HepG2 (cell line): Measurements from ENCODE around the gene APBB1. TPM values are rescaled to one million over a fixed set of nuclear protein-coding genes. Genes with fewer than 3 reads are reported as not detected.
A peak's percentile ranks its signal among the peaks of the same experiment; 100 is the strongest.

ENCODE experiments used
- ATAC-seq: fragments of 200-7000 bp; cut with Tn5 transposase; 3 replicates; pipeline ENCODE4 v1.9.1; 2020; ENCODE audit warnings: mild to moderate bottlenecking, moderate library complexity
- BruUV-seq: library from RNA; stranded (reverse); fragments of 400-500 nt; replicated peaks from 2 replicates; lab custom pipeline; 2021; lab: Mats Ljungman, UMichigan
- CTCF ChIA-PET: fragments of 300-600 bp; formaldehyde crosslinking; extraction: SDS; loops from one replicate; lab custom pipeline; 2021; ENCODE audit warnings: low total read pairs, inconsistent platforms, low intra/inter-chr PET ratio; lab: Yijun Ruan, JAX
- POLR2A ChIA-PET: fragments of 350-600 bp; sonication (Branson Sonifier 250); formaldehyde crosslinking; loops from one replicate; lab custom pipeline; 2020; ENCODE audit warnings: antibody characterized with exemption, inconsistent platforms; lab: Yijun Ruan, JAX
- DNase-seq: peaks from one replicate; pipeline ENCODE4 v3.0.0-alpha.2; 2015; ENCODE audit warnings: low spot score
- FAIRE-seq: peaks from 3 replicates; lab custom pipeline; 2011; peaks lifted over from hg19 to GRCh38; lab: Jason Lieb, UNC
- H2AFZ ChIP-seq: one replicate; pipeline ENCODE4 v1.6.1; 2011; ENCODE audit warnings: low read length, inconsistent platforms
- H3K27ac ChIP-seq: fragments of 300-600 bp; 3 replicates; pipeline ENCODE4 v1.8.0; 2011; ENCODE audit warnings: mixed run types, mild to moderate bottlenecking, mixed read lengths, low read length, inconsistent platforms; ENCODE audit not compliant: insufficient read depth; ENCODE audit errors: extremely low read length
- H3K27me3 ChIP-seq, 2 experiments: fragments of 200-600 bp in 1 of 2; 2 replicates in 1 of 2; 3 replicates in 1 of 2; pipeline versions ENCODE4 v1.6.0 to v1.8.0; 2011; ENCODE audit warnings: low read length in 2 of 2, mild to moderate bottlenecking in 2 of 2, moderate library complexity in 2 of 2, inconsistent platforms in 1 of 2; ENCODE audit not compliant: insufficient read depth in 2 of 2, control insufficient read depth in 1 of 2
- H3K36me3 ChIP-seq, 2 experiments: fragments of 200-600 bp in 1 of 2; replicated peaks in 1 of 2; 2 replicates in 1 of 2; 3 replicates in 1 of 2; pipeline versions ENCODE4 v1.5.1 to v1.8.0; 2011; ENCODE audit warnings: low read length in 2 of 2, inconsistent platforms in 1 of 2; ENCODE audit not compliant: insufficient read depth in 2 of 2, control insufficient read depth in 1 of 2
- H3K4me1 ChIP-seq: 2 replicates; pipeline ENCODE4 v1.5.1; 2012; ENCODE audit warnings: low read length, inconsistent platforms; ENCODE audit not compliant: insufficient read depth
- H3K4me2 ChIP-seq: 2 replicates; pipeline ENCODE4 v1.6.0; 2011; ENCODE audit warnings: low read depth, low read length, inconsistent platforms
- H3K4me3 ChIP-seq, 3 experiments: fragments of 200-600 bp in 1 of 3; sonication (generic), shearing (Covaris generic) in 1 of 3; replicated peaks in 1 of 3; 2 replicates each; pipeline ENCODE4 v1.5.1; 2011 to 2016; ENCODE audit warnings: low read length in 3 of 3, inconsistent platforms in 2 of 3, low read depth in 2 of 3, mild to moderate bottlenecking in 2 of 3, control low read depth in 1 of 3, mixed read lengths in 1 of 3; ENCODE audit not compliant: insufficient read depth in 1 of 3
- H3K79me2 ChIP-seq: one replicate; pipeline ENCODE4 v1.6.1; 2011; ENCODE audit warnings: low read length, inconsistent platforms; ENCODE audit not compliant: insufficient read depth
- H3K9ac ChIP-seq: 2 replicates; pipeline ENCODE4 v1.6.0; 2011; ENCODE audit warnings: mild to moderate bottlenecking, low read depth, low read length, inconsistent platforms; ENCODE audit not compliant: insufficient read depth
- H3K9me3 ChIP-seq: 2 replicates; pipeline ENCODE4 v1.5.1; 2012; ENCODE audit warnings: mild to moderate bottlenecking, low read length
- H4K20me1 ChIP-seq: 2 replicates; pipeline ENCODE4 v1.6.0; 2011; ENCODE audit warnings: inconsistent platforms, mild to moderate bottlenecking, low read length, moderate library complexity; ENCODE audit not compliant: insufficient read depth
- ZNF460 ChIP-seq: sonication (generic); formaldehyde crosslinking; IDR thresholded peaks from 2 replicates; pipeline ENCODE4 v1.5.1; 2020; ENCODE audit warnings: missing genetic modification reagents, mild to moderate bottlenecking, borderline replicate concordance
- ZNF572 ChIP-seq: sonication (generic); formaldehyde crosslinking; IDR thresholded peaks from 2 replicates; pipeline ENCODE4 v1.5.1; 2020; ENCODE audit warnings: mild to moderate bottlenecking, missing genetic modification reagents
- WGBS: methylation state at CpG from one replicate; pipeline ENCODE4 v1.1.6; 2017; ENCODE audit warnings: low lambda C conversion rate; 5-methylcytosine and 5-hydroxymethylcytosine counted together
- in situ Hi-C: cut with HindIII; loops from 2 replicates; pipeline ENCODE4 v1.10.0; 2017; ENCODE audit warnings: low pct_unique_long_range_greater_than_20kb; ENCODE audit not compliant: extremely low pct_ligation_motif_present
- intact Hi-C: fragments of 100-400 bp; cut with micrococcal nuclease; formaldehyde crosslinking; loops from one replicate; pipeline ENCODE4 v1.10.0; 2022; ENCODE audit not compliant: unreplicated experiment
- polyA plus RNA-seq, 8 experiments: library from polyadenylated mRNA; depleted of rRNA in 3 of 8; stranded (reverse) in 7 of 8; unstranded in 1 of 8; fragments of >200 nt; fragmentation: Illumina TruSeq in 4 of 8; extraction: Trizol in 4 of 8; gene quantifications; 2 replicates each; pipeline versions ENCODE4 v1.2.1 to v1.2.3, GENCODE V29; 2011 to 2016; ENCODE audit warnings: low read depth in 4 of 8, missing spikeins in 1 of 8, mixed read lengths in 1 of 8; ENCODE audit not compliant: insufficient read depth in 1 of 8
- total RNA-seq, 5 experiments: library from RNA; depleted of rRNA; stranded (reverse); fragments of >200 nt; fragmentation: Illumina TruSeq; extraction: Trizol; gene quantifications; 2 replicates each; pipeline ENCODE4 v1.2.3, GENCODE V29; 2016; ENCODE audit warnings: low read depth in 1 of 5
- TF ChIP-seq, protein P1 (sequence below): sonication (generic); formaldehyde crosslinking; IDR thresholded peaks from 2 replicates; pipeline ENCODE4 v1.8.0; 2022; ENCODE audit warnings: missing genetic modification reagents, mild to moderate bottlenecking, moderate library complexity, borderline replicate concordance
- TF ChIP-seq, protein P2 (sequence below), 2 experiments: IDR thresholded peaks; 2 replicates each; pipeline ENCODE4 v1.6.1; 2011 to 2012; ENCODE audit warnings: low read length in 2 of 2, borderline replicate concordance in 1 of 2, low read depth in 1 of 2, mild to moderate bottlenecking in 1 of 2, moderate library complexity in 1 of 2

The APBB1 gene
- total and polyA plus RNA-seq, 2 of the 13 experiments (the other 11 are each of a cell fraction or from before 2014, with no cell fraction given) = 1.7 to 3.5 TPM

DNA sequence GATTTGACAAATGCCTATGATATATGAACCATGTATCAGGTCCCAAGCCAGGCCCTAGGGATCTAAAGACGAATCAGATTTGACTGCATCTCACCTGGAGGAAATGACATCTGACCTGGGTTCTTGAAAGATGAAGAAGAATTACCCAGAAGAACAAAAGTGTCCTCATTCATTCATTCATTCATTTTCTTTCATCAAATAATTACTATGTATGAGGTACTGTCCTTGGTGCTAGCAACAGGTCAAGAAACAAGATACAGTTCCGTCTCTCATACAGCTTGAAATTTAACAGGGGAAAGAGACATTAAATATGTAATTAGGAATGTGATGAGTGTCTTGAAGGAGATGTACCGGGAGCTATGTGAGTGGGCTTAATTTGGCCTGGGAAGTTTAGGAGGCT lies 1.8 kb upstream of the APBB1 start:
- no peaks in the 10 kb centered on the region for H4K20me1 ChIP-seq
- no peak overlapping the region for H3K27ac ChIP-seq
- WGBS = 84% methylated on average over 3 of the region's 3 CpGs
- no TSS peak for BruUV-seq
- H3K9ac ChIP-seq = no peak overlapping the region
- ATAC-seq (no peak), DNase-seq (no peak), FAIRE-seq (no peak)
- H3K27me3 ChIP-seq = peaks cover 0 to 30% of the 10 kb centered on the region in 2 experiments; a peak in 3 of 5 replicates
- intact Hi-C loops = no loop called here
- CTCF ChIA-PET = no interaction called here
- H3K79me2 ChIP-seq = no peaks in the 10 kb centered on the region
- peaks cover 12% of the 10 kb centered on the region for H3K4me1 ChIP-seq
- no peaks in the 10 kb centered on the region for H3K36me3 ChIP-seq
- TF ChIP-seq, protein P1, sequence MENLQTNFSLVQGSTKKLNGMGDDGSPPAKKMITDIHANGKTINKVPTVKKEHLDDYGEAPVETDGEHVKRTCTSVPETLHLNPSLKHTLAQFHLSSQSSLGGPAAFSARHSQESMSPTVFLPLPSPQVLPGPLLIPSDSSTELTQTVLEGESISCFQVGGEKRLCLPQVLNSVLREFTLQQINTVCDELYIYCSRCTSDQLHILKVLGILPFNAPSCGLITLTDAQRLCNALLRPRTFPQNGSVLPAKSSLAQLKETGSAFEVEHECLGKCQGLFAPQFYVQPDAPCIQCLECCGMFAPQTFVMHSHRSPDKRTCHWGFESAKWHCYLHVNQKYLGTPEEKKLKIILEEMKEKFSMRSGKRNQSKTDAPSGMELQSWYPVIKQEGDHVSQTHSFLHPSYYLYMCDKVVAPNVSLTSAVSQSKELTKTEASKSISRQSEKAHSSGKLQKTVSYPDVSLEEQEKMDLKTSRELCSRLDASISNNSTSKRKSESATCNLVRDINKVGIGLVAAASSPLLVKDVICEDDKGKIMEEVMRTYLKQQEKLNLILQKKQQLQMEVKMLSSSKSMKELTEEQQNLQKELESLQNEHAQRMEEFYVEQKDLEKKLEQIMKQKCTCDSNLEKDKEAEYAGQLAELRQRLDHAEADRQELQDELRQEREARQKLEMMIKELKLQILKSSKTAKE (CRISPR knock-in tag) = no peak
- TF ChIP-seq ZNF460 (CRISPR knock-in tag) = no peak
- TF ChIP-seq, protein P2, sequence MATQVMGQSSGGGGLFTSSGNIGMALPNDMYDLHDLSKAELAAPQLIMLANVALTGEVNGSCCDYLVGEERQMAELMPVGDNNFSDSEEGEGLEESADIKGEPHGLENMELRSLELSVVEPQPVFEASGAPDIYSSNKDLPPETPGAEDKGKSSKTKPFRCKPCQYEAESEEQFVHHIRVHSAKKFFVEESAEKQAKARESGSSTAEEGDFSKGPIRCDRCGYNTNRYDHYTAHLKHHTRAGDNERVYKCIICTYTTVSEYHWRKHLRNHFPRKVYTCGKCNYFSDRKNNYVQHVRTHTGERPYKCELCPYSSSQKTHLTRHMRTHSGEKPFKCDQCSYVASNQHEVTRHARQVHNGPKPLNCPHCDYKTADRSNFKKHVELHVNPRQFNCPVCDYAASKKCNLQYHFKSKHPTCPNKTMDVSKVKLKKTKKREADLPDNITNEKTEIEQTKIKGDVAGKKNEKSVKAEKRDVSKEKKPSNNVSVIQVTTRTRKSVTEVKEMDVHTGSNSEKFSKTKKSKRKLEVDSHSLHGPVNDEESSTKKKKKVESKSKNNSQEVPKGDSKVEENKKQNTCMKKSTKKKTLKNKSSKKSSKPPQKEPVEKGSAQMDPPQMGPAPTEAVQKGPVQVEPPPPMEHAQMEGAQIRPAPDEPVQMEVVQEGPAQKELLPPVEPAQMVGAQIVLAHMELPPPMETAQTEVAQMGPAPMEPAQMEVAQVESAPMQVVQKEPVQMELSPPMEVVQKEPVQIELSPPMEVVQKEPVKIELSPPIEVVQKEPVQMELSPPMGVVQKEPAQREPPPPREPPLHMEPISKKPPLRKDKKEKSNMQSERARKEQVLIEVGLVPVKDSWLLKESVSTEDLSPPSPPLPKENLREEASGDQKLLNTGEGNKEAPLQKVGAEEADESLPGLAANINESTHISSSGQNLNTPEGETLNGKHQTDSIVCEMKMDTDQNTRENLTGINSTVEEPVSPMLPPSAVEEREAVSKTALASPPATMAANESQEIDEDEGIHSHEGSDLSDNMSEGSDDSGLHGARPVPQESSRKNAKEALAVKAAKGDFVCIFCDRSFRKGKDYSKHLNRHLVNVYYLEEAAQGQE (IDR thresholded peaks at IDR 0.05; ENCODE audit: borderline replicate concordance in 1 of 2, low read depth in 1 of 2, low read length in 2 of 2) = peak in 1 of 2 experiments; percentile 54; a peak in 1 of 4 replicates
- TF ChIP-seq ZNF572 = no peak
- no peak overlapping the region for H3K4me2 ChIP-seq
- H3K4me3 ChIP-seq = no peak overlapping the region
- POLR2A ChIA-PET = no interaction called here
- H2AFZ ChIP-seq = no peak overlapping the region
- in situ Hi-C loops = no loop called here
- no peaks in the 10 kb centered on the region for H3K9me3 ChIP-seq
